ENCODE data around the gene REC114. TPM values are rescaled to one million over a fixed set of nuclear protein-coding genes. Genes with fewer than 3 reads are reported as not detected.

Gene REC114
- total RNA-seq, 1 experiment from 2014 or later: not detected

DNA sequence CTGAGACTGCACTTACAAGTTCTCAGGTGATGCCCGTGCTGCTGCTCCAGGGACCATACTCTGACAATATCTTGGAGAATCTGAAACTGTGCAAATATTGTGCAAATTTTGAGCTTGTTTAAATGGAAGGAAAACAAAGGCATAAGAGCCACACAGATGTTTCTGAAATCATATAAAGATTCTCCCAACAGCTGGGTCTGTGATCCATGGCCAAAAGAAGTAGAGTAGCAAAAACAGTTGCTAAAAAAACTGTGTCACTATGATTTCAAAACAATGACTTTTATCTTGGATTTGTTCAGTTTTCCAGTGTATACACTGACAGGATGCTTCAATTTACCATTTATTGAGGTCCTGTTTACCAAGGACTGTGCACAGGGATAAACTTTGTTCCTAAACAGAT is 164.9 kb downstream of the REC114 start:
- TF ChIP-seq, protein P1, sequence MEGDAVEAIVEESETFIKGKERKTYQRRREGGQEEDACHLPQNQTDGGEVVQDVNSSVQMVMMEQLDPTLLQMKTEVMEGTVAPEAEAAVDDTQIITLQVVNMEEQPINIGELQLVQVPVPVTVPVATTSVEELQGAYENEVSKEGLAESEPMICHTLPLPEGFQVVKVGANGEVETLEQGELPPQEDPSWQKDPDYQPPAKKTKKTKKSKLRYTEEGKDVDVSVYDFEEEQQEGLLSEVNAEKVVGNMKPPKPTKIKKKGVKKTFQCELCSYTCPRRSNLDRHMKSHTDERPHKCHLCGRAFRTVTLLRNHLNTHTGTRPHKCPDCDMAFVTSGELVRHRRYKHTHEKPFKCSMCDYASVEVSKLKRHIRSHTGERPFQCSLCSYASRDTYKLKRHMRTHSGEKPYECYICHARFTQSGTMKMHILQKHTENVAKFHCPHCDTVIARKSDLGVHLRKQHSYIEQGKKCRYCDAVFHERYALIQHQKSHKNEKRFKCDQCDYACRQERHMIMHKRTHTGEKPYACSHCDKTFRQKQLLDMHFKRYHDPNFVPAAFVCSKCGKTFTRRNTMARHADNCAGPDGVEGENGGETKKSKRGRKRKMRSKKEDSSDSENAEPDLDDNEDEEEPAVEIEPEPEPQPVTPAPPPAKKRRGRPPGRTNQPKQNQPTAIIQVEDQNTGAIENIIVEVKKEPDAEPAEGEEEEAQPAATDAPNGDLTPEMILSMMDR (IDR thresholded peaks at IDR 0.05; ENCODE audit: unreplicated experiment): no peak
- Mint-ChIP-seq H3K27me3 (ENCODE audit: insufficient read depth, unreplicated experiment) (no peaks in the 10 kb centered on the region), H3K4me3 (ENCODE audit: unreplicated experiment) (no peak overlapping the region), H3K36me3 (ENCODE audit: insufficient read depth, unreplicated experiment) (peaks cover 7% of the 10 kb centered on the region), H3K4me1 (ENCODE audit: insufficient read depth, unreplicated experiment) (peaks cover 9% of the 10 kb centered on the region), H3K9me3 (ENCODE audit: unreplicated experiment) (no peaks in the 10 kb centered on the region), H3K27ac (ENCODE audit: low read depth, unreplicated experiment) (no peak overlapping the region)
- ChIA-PET CTCF (interaction anchor here (0.7 to 2.1 kb wide), 6 partner anchors 10 to 344 kb away, joined by 3 to 8 read pairs (median 5); no protein-coding TSS in a partner anchor), POLR2A (interaction anchor here (0.7 to 15.9 kb wide), 5 partner anchors 8 to 38 kb away, joined by 3 to 270 read pairs (median 3); partner anchors contain the start of gene NPTN)
- BruUV-seq (replicated peaks): no TSS peak
- intact Hi-C loops (cut with micrococcal nuclease): no loop called here
- no peak for DNase-seq (ENCODE audit: unreplicated experiment)

DNA sequence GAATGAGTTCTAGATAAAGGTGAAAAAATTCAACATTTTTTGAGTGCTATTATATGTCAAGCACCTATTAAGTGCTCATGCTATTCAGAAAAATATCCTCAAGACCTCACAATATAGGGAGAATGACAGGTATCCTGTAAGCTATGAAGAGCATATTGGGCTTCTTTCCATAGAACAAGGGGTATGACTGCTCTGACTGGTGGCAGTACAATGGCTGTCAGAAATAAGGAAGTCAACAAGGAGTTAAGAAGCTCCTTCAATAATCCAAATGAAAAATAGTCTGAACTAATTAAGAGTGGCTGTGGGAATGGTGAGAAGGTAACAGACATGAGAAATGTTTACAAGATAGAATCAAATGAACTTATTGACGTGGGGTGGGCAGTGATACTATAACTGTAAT is 165.5 kb downstream of the REC114 start:
- ChIA-PET CTCF (interaction anchor here (0.6 to 2.1 kb wide), 6 partner anchors 9 to 48 kb away, joined by 3 to 8 read pairs (median 3); no protein-coding TSS in a partner anchor), POLR2A (interaction anchor here (0.7 to 15.9 kb wide), 3 partner anchors 10 to 20 kb away, joined by 3 to 270 read pairs (median 6); partner anchors contain the start of gene NPTN)
- no peaks in the 10 kb centered on the region for H3K9me3 Mint-ChIP-seq (ENCODE audit: unreplicated experiment)
- BruUV-seq (replicated peaks): no TSS peak
- no peak for DNase-seq (ENCODE audit: unreplicated experiment)
- H3K27me3 Mint-ChIP-seq (ENCODE audit: insufficient read depth, unreplicated experiment): no peaks in the 10 kb centered on the region
- TF ChIP-seq, protein P1 (IDR thresholded peaks at IDR 0.05; ENCODE audit: unreplicated experiment): no peak
- peaks cover 7% of the 10 kb centered on the region for H3K36me3 Mint-ChIP-seq (ENCODE audit: insufficient read depth, unreplicated experiment)
- H3K4me3 Mint-ChIP-seq (ENCODE audit: unreplicated experiment): no peak overlapping the region
- peaks cover 14% of the 10 kb centered on the region for H3K4me1 Mint-ChIP-seq (ENCODE audit: insufficient read depth, unreplicated experiment)
- no peak overlapping the region for H3K27ac Mint-ChIP-seq (ENCODE audit: low read depth, unreplicated experiment)
- intact Hi-C loops (cut with micrococcal nuclease): no loop called here

DNA sequence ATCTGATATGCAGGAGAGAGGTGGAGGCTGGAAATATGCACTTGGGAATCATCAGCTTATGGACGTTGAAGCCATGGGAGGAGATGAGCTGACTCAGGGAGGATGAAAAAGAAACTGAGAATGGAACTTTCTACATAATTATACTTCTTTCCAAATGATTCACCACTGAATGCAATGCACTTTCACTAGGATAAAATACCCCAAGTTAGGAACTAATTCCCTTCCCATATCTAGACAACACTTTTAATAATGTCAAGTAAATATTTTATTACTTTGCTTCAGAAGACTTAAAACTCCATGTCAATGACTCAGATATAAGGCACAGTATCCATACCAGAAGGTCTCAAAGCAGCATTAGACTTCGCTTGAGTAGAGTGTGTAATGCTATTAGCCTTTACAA is 166.0 kb downstream of the REC114 start:
- Mint-ChIP-seq H3K27me3 (ENCODE audit: insufficient read depth, unreplicated experiment) (no peaks in the 10 kb centered on the region), H3K27ac (ENCODE audit: low read depth, unreplicated experiment) (no peak overlapping the region), H3K4me3 (ENCODE audit: unreplicated experiment) (no peak overlapping the region), H3K36me3 (ENCODE audit: insufficient read depth, unreplicated experiment) (peaks cover 6% of the 10 kb centered on the region), H3K9me3 (ENCODE audit: unreplicated experiment) (no peaks in the 10 kb centered on the region), H3K4me1 (ENCODE audit: insufficient read depth, unreplicated experiment) (peaks cover 14% of the 10 kb centered on the region)
- ChIA-PET CTCF (interaction anchor here (0.6 to 2.1 kb wide), 4 partner anchors 13 to 48 kb away, joined by 3 to 8 read pairs (median 5); no protein-coding TSS in a partner anchor), POLR2A (interaction anchor here (0.7 to 15.9 kb wide), 2 partner anchors 9 to 19 kb away, joined by 6 to 270 read pairs; partner anchors contain the start of gene NPTN)
- no TSS peak for BruUV-seq (replicated peaks)
- no peak for DNase-seq (ENCODE audit: unreplicated experiment)
- TF ChIP-seq, protein P1 (IDR thresholded peaks at IDR 0.05; ENCODE audit: unreplicated experiment): no peak
- intact Hi-C loops (cut with micrococcal nuclease): no loop called here

Other genes starting within 250 kb of the REC114 start
- gene HCN4, start 74.2 kb upstream of the REC114 start, total RNA-seq (2022): not detected in 2 replicates
- gene NPTN, start 190.2 kb downstream of the REC114 start, total RNA-seq (2022): 71.0 and 78.9 TPM in 2 replicates
- 52.8 and 57.7 TPM in 2 replicates for gene CD276, start 241.2 kb downstream of the REC114 start, total RNA-seq (2022)